Adrenal gland (tissue), 12 donors: ENCODE measurements around the gene PBRM1. TPM values are rescaled to one million over a fixed set of nuclear protein-coding genes. Genes with fewer than 3 reads are reported as not detected.

Experiments
- DNase-seq, 7 donors: peaks; one replicate each; pipeline ENCODE4 v3.0.0-alpha.2; 2019 to 2020
- H3K27ac ChIP-seq, 5 donors: fragments of 200-600 bp; sonication (generic) in 4 of 5; 1 replicate in 3 of 5; 2 replicates in 2 of 5; pipeline versions ENCODE4 v1.5.1 to v1.8.0; 2016 to 2020; ENCODE audit warnings: mild to moderate bottlenecking in 1 of 5
- H3K27me3 ChIP-seq: fragments of 200-600 bp; 2 replicates; pipeline ENCODE4 v1.8.0; 2021
- H3K36me3 ChIP-seq, 2 donors: fragments of 200-600 bp; replicated peaks in 1 of 2; 1 replicate in 1 of 2; 2 replicates in 1 of 2; pipeline versions ENCODE4 v1.5.1 to v1.8.0; 2018 to 2022
- H3K4me1 ChIP-seq, 2 donors: fragments of 200-600 bp; replicated peaks in 1 of 2; 1 replicate in 1 of 2; 2 replicates in 1 of 2; pipeline versions ENCODE4 v1.5.1 to v1.8.0; 2018 to 2021
- H3K4me3 ChIP-seq, 4 donors: fragments of 200-600 bp; sonication (generic) in 3 of 4; one replicate each; pipeline ENCODE4 v1.5.1; 2016 to 2018
- H3K9me3 ChIP-seq, 3 donors: fragments of 200-600 bp; sonication (generic) in 1 of 3; replicated peaks in 1 of 3; 1 replicate in 2 of 3; 2 replicates in 1 of 3; pipeline versions ENCODE4 v1.5.1 to v1.8.0; 2016 to 2021
- CTCF ChIP-seq, 6 experiments: fragments of 450-650 bp in 4 of 6; fragments of 200-600 bp in 2 of 6; sonication (generic) in 1 of 6; IDR thresholded peaks; 1 replicate in 5 of 6; 2 replicates in 1 of 6; pipeline versions ENCODE4 v1.5.1 to v1.8.0; 2016 to 2021; ENCODE audit warnings: antibody characterized with exemption in 6 of 6, mild to moderate bottlenecking in 2 of 6, moderate library complexity in 1 of 6
- POLR2A ChIP-seq, 2 donors: fragments of 450-650 bp; IDR thresholded peaks; one replicate each; pipeline ENCODE4 v1.6.1; 2017; ENCODE audit warnings: antibody characterized with exemption in 2 of 2, mild to moderate bottlenecking in 2 of 2, moderate library complexity in 1 of 2
- WGBS, 4 donors: extraction: QIAGEN DNeasy Blood & Tissue Kit in 2 of 4; methylation state at CpG; one replicate each; pipeline versions ENCODE4 v1.1.5 to v1.1.7; 2013 to 2017; 5-methylcytosine and 5-hydroxymethylcytosine counted together
- intact Hi-C, 2 donors: fragments of 100-400 bp; cut with DNase I; formaldehyde crosslinking; loops; one replicate each; pipeline versions ENCODE4 v1.14.1 to v1.15.0; 2022 to 2023
- polyA plus RNA-seq, 3 donors: library from polyadenylated mRNA; stranded (reverse); fragments of 200-250 nt in 2 of 3; fragments of 350-450 nt in 1 of 3; fragmentation: Illumina TruSeq in 1 of 3; extraction: RNeasy Lipid Tissue Mini Kit (QIAGEN cat#74804) in 1 of 3; gene quantifications; one replicate each; pipeline ENCODE4 v1.2.3, GENCODE V29; 2013 to 2014
- total RNA-seq, 9 donors: library from RNA; depleted of rRNA in 4 of 9; stranded (reverse); fragments of >200 nt in 4 of 9; fragments of 120-200 nt in 1 of 9; fragmentation: NEBNext Ultra II Directional in 1 of 9; extraction: Animal tissue kit (Norgen Biotek cat#: 25700) in 1 of 9; gene quantifications; one replicate each; pipeline versions ENCODE4 v1.1.0 to v1.2.4, GENCODE V29; 2013 to 2023
- donor health status: healthy with polysubstance abuse.
- donor health status: Bipolar disorder and iron deficiency.
- donor health status: DM: yes; HTN: yes; CAD: no.
- donor health status: DM: no; HTN: no; CAD: no.
- donor health status: DM: no; HTN: no; CAD: no.
- donor health status: DM: yes; HTN: yes; CAD: no.

Gene PBRM1
- total and polyA plus RNA-seq, 12 donors, result 4.2 to 108 (median 47.5) TPM

GRCh38 chr3:52534281-52535183, 151.2 kb downstream of the PBRM1 start:
- intact Hi-C loops, result loop anchor here in 1 of 2 donors (5.0 to 10.0 kb wide), 2 partner anchors 62 to 150 kb away; partner anchors contain the start of genes GNL3 and PBRM1
- Histone ChIP-seq H3K4me1 (peaks cover 41 to 74% of the 10 kb centered on the region in 2 donors), H3K36me3 (no peaks in the 10 kb centered on the region), H3K27ac (peak overlapping the region in 4 of 5 donors; percentile 41 to 94 (median 66)), H3K27me3 (no peaks in the 10 kb centered on the region), H3K9me3 (no peaks in the 10 kb centered on the region), H3K4me3 (peak overlapping the region in 2 of 4 donors; percentile 29 to 92)
- peak; percentile 32 to 84 (median 45) for DNase-seq
- TF ChIP-seq POLR2A (IDR thresholded peaks at IDR 0.05), result no peak
- 56 to 66% (median 62%) methylated on average over 40 to 57 of the region's 57 CpGs for WGBS, 4 donors

- intact Hi-C loops, result loop anchor here in 1 of 2 donors (5.0 to 10.0 kb wide), 2 partner anchors 61 to 151 kb away; partner anchors contain the start of genes GNL3 and PBRM1
- peak; percentile 59 to 79 (median 73) for DNase-seq
- Histone ChIP-seq H3K36me3 (peaks cover 0 to 5% of the 10 kb centered on the region in 2 donors), H3K4me3 (peak within 1 kb of the TSS in 3 of 4 donors; percentile 49 to 92 (median 50)), H3K27me3 (no peaks in the 10 kb centered on the region), H3K4me1 (peaks cover 35 to 70% of the 10 kb centered on the region in 2 donors), H3K9me3 (no peaks in the 10 kb centered on the region), H3K27ac (peak within 1 kb of the TSS in 4 of 5 donors; percentile 41 to 94 (median 66))
- TF ChIP-seq POLR2A (IDR thresholded peaks at IDR 0.05) (no peak), CTCF (IDR thresholded peaks at IDR 0.05) (no peak)
- WGBS, 4 donors, result 0 to 5% (median 1%) methylated on average over 13 to 91 of the region's 91 CpGs
Observed at GRCh38 chr3:52533623-52534280, 152.0 kb downstream of the PBRM1 start, which contains the start of gene NT5DC2. NT5DC2 (minus strand) TSS chr3:52533857; CDS start chr3:52533737, 120 bp downstream.

- H3K27ac ChIP-seq, result peak overlapping the region in 4 of 5 donors; percentile 14 to 84 (median 56)
- 0 to 2% (median 1%) methylated on average over 4 to 78 of the region's 78 CpGs for WGBS, 4 donors
Observed at GRCh38 chr3:52532838-52533622, 152.7 kb downstream of the PBRM1 start.

More at GRCh38 chr3:52532838-52533622, 152.7 kb downstream of the PBRM1 start:
- no peaks in the 10 kb centered on the region for H3K27me3 ChIP-seq
- H3K36me3 ChIP-seq, result peaks cover 0 to 12% of the 10 kb centered on the region in 2 donors
- H3K4me1 ChIP-seq, result peaks cover 30 to 65% of the 10 kb centered on the region in 2 donors
- no peak for TF ChIP-seq CTCF (IDR thresholded peaks at IDR 0.05)
- TF ChIP-seq POLR2A (IDR thresholded peaks at IDR 0.05), result peak in 1 of 2 donors; percentile 40
- no peaks in the 10 kb centered on the region for H3K9me3 ChIP-seq
- intact Hi-C loops, result loop anchor here in 1 of 2 donors (5.0 to 10.0 kb wide), 2 partner anchors 61 to 152 kb away; partner anchors contain the start of genes GNL3 and PBRM1
- peak overlapping the region in 3 of 4 donors; percentile 49 to 92 (median 50) for H3K4me3 ChIP-seq
- DNase-seq, result peak in 6 of 7 donors; percentile 47 to 74 (median 53)
